Left lobe of liver (tissue), 2 donors: Measurements from ENCODE around the gene GPS2. TPM values are rescaled to one million over a fixed set of nuclear protein-coding genes. Genes with fewer than 3 reads are reported as not detected.
A peak's percentile ranks its signal among the peaks of the same experiment; 100 is the strongest.
"Not testable (repeated sequence)": the region's sequence is repeated elsewhere in the genome, so short reads cannot be mapped to it uniquely, and the experiment has no call there.

Experiments used
- ATAC-seq: fragments of 200-7000 bp; cut with Tn5 transposase; one replicate; pipeline ENCODE4 v1.9.1; 2020; ENCODE audit warnings: mild to moderate bottlenecking, moderate library complexity
- DNase-seq: peaks from one replicate; pipeline ENCODE4 v3.0.0-alpha.2; 2020; ENCODE audit warnings: low spot score
- total RNA-seq: library from RNA; stranded (reverse); gene quantifications from one replicate; pipeline ENCODE4 v1.2.1, GENCODE V29; 2021
- donor health status: DM: no; HTN: no; CAD: no; lungs with moderate emphysema.
- donor health status: DM: no; HTN: yes; CAD: no.

Gene GPS2
- total RNA-seq, 1 donor from 2014 or later = 21.2 TPM

GRCh38 chr17:7337600-7337999 is 22.4 kb upstream of the GPS2 start:
- ATAC-seq = not testable (repeated sequence)

GRCh38 chr17:7336240-7337175 is 21.3 kb upstream of the GPS2 start, which contains the start of gene ACAP1:
Gene ACAP1 (plus strand): TSS chr17:7336529. CDS start chr17:7336735, 206 bp downstream.
- DNase-seq (peak; percentile 50), ATAC-seq (peak; percentile 26)

More at GRCh38 chr17:7337600-7337999, 22.4 kb upstream of the GPS2 start:
- not testable (repeated sequence) for DNase-seq

GRCh38 chr17:7335765-7336164 is 20.6 kb upstream of the GPS2 start:
- not testable (repeated sequence) for ATAC-seq, DNase-seq

GRCh38 chr17:7334938-7335538 is 19.9 kb upstream of the GPS2 start:
- ATAC-seq (no peak), DNase-seq (no peak)

GRCh38 chr17:7332600-7333069 is 17.5 kb upstream of the GPS2 start:
- not testable (repeated sequence) for DNase-seq, ATAC-seq

- DNase-seq = no peak
- no peak for ATAC-seq
Measured at GRCh38 chr17:7332111-7332510, 17.0 kb upstream of the GPS2 start.

GRCh38 chr17:7330638-7331015 is 15.5 kb upstream of the GPS2 start:
- ATAC-seq = no peak
- DNase-seq = no peak

- peak; percentile 75 for DNase-seq
- peak; percentile 60 for ATAC-seq
Measured at GRCh38 chr17:7329997-7330637, 15.0 kb upstream of the GPS2 start.

GRCh38 chr17:7329374-7329996 is 14.3 kb upstream of the GPS2 start:
- DNase-seq (peak; percentile 98), ATAC-seq (peak; percentile 88)

- DNase-seq (no peak), ATAC-seq (peak; percentile 27)
Measured at GRCh38 chr17:7328840-7329373, 13.7 kb upstream of the GPS2 start, which contains the start of gene NEURL4. Gene NEURL4 (minus strand): TSS chr17:7329335. CDS start chr17:7329312, 23 bp downstream.

- DNase-seq = no peak
- no peak for ATAC-seq
Measured at GRCh38 chr17:7328009-7328408, 12.8 kb upstream of the GPS2 start.

- no peak for ATAC-seq
- DNase-seq = no peak
Measured at GRCh38 chr17:7327501-7327900, 12.3 kb upstream of the GPS2 start.

- DNase-seq = no peak
- no peak for ATAC-seq
Measured at GRCh38 chr17:7327056-7327455, 11.9 kb upstream of the GPS2 start.

- ATAC-seq (no peak), DNase-seq (no peak)
Measured at GRCh38 chr17:7326186-7326585, 11.0 kb upstream of the GPS2 start.

GRCh38 chr17:7325031-7325528 is 9.9 kb upstream of the GPS2 start:
- ATAC-seq (no peak), DNase-seq (no peak)

GRCh38 chr17:7324438-7324779 is 9.2 kb upstream of the GPS2 start:
- DNase-seq = no peak

GRCh38 chr17:7323731-7324437 is 8.7 kb upstream of the GPS2 start:
- peak; percentile 18 for ATAC-seq

More at GRCh38 chr17:7324438-7324779, 9.2 kb upstream of the GPS2 start:
- no peak for ATAC-seq

GRCh38 chr17:7322520-7323194 is 7.5 kb upstream of the GPS2 start:
- ATAC-seq (no peak), DNase-seq (no peak)

More at GRCh38 chr17:7323731-7324437, 8.7 kb upstream of the GPS2 start:
- no peak for DNase-seq

- DNase-seq = no peak
- ATAC-seq = no peak
Measured at GRCh38 chr17:7321466-7321865, 6.3 kb upstream of the GPS2 start.
